SK-N-MC (cell line): Measurements from ENCODE around the gene GGCX.

Source experiments
- EZH2 ChIP-seq: fragments of 200-600 bp; sonication (generic); IDR thresholded peaks from one replicate; pipeline ENCODE4 v1.6.1; 2017; ENCODE audit warnings: antibody characterized with exemption
- FOXP2 ChIP-seq: optimal IDR thresholded peaks from 2 replicates; pipeline ENCODE3; 2011; ENCODE audit warnings: mild to moderate bottlenecking, moderate library complexity; ENCODE audit not compliant: insufficient read depth; ENCODE audit errors: extremely low read length, control extremely low read depth
- POLR2AphosphoS5 ChIP-seq: IDR thresholded peaks from 2 replicates; pipeline ENCODE4 v1.6.1; 2012; ENCODE audit warnings: mild to moderate bottlenecking, low read depth, low read length, borderline replicate concordance

DNA sequence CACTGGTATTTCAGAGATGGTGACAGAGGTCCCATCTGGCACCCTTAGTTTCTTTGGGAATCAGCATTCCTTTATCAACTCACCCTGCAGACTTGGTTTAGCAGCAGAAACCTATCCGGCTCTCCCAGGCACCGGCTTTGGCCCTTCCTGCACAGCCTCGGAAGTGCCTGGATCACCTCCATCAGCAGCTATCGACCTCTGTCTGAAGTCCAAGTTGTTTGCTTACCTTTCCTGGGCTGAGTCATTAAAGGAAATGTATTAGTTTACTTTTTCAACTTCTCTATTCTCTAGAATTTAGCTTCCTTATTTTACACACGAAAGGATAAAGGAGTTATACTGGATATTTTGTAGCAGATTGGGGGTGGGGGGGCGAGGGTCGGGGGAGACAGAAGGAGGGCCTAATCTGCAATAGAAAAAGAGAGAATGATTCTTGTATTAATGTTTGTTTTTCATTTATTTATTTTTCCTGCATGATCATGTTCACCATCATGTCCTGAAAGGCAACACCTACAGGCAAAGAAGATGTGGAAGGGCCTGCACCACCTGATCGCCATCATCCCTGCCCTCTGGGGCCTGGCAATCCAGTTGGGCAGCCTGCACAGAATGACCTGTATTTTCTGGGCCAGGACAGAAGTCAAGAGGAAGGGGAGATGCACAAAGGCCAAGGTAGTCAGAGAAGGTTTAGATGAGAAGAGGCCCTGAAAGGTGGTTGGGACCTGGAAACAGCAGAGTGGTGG, 44.5 kb downstream of the GGCX start:
- TF ChIP-seq FOXP2, result no peak
- TF ChIP-seq POLR2AphosphoS5, result no peak
- TF ChIP-seq EZH2, result no peak
